H1 (cell line): ENCODE data around the gene PORCN. TPM values are rescaled to one million over a fixed set of nuclear protein-coding genes. Genes with fewer than 3 reads are reported as not detected.

Experiments
- FOSL1 ChIP-seq: IDR thresholded peaks from 2 replicates; pipeline ENCODE4 v1.6.1; 2011; ENCODE audit warnings: mild to moderate bottlenecking, low read depth, low read length, moderate library complexity; ENCODE audit not compliant: insufficient read depth
- POLR2A ChIP-seq, 2 experiments: IDR thresholded peaks; 1 replicate in 1 of 2; 2 replicates in 1 of 2; pipeline ENCODE4 v1.6.1; 2011; ENCODE audit warnings: low read depth in 2 of 2, low read length in 2 of 2, mild to moderate bottlenecking in 2 of 2; ENCODE audit errors: control extremely low read depth in 1 of 2
- SAP30 ChIP-seq: fragments of 300-600 bp; sonication (generic); IDR thresholded peaks from 2 replicates; pipeline ENCODE4 v1.7.1; 2012; ENCODE audit warnings: low read length, moderate library complexity, mild to moderate bottlenecking, inconsistent platforms; ENCODE audit not compliant: insufficient read depth, insufficient replicate concordance
- polyA plus RNA-seq, 7 experiments: library from polyadenylated mRNA; depleted of rRNA in 3 of 7; stranded (reverse) in 5 of 7; unstranded in 2 of 7; fragments of >200 nt in 5 of 7; fragments of 200-250 nt in 2 of 7; gene quantifications; 1 replicate in 5 of 7; 2 replicates in 1 of 7; 4 replicates in 1 of 7; pipeline versions ENCODE4 v1.2.1 to v1.2.3, GENCODE V29; 2011 to 2013; ENCODE audit warnings: missing spikeins in 2 of 7, mixed read lengths in 2 of 7
- total RNA-seq: library from RNA; stranded (reverse); fragmentation: NEBNext Ultra II Directional; extraction: Animal tissue kit (Norgen Biotek cat#: 25700); gene quantifications from 2 replicates; pipeline ENCODE4 v1.2.1, GENCODE V29; 2021

Gene PORCN
- total and polyA plus RNA-seq, 2 of the 8 experiments (the other 6 are each of a cell fraction or from before 2014, with no cell fraction given), result 14.6 to 34.1 TPM

GRCh38 chrX:48533165-48533564, 24.4 kb downstream of the PORCN start (continued):
- TF ChIP-seq SAP30, result no peak
- no peak for TF ChIP-seq FOSL1
- no peak for TF ChIP-seq POLR2A (IDR thresholded peaks at IDR 0.05; ENCODE audit: control extremely low read depth in 1 of 2, low read depth in 2 of 2, low read length in 2 of 2)
